GM12878 (cell line): ENCODE results near the gene GLB1L. TPM values are rescaled to one million over a fixed set of nuclear protein-coding genes. Genes with fewer than 3 reads are reported as not detected.

Experiments used
- DPF2 ChIP-seq: fragments of 450-650 bp; IDR thresholded peaks from 2 replicates; pipeline ENCODE4 v1.6.1; 2017; ENCODE audit warnings: mild to moderate bottlenecking
- EED ChIP-seq: sonication (generic); IDR thresholded peaks from 2 replicates; pipeline ENCODE4 v1.6.1; 2016; ENCODE audit warnings: antibody characterized with exemption, low read depth
- STAT1 ChIP-seq: fragments of 450-650 bp; conservative IDR thresholded peaks from 2 replicates; pipeline ENCODE4 v1.6.1; 2014; ENCODE audit warnings: antibody characterized with exemption, mild to moderate bottlenecking
- WRNIP1 ChIP-seq: IDR thresholded peaks from 2 replicates; pipeline ENCODE4 v1.6.1; 2011; ENCODE audit warnings: low read depth, low read length, improper control_type of control experiment, borderline replicate concordance
- polyA plus RNA-seq, 11 experiments: library from polyadenylated mRNA; depleted of rRNA in 4 of 11; unstranded in 6 of 11; stranded (reverse) in 5 of 11; fragments of >200 nt; fragmentation: Nextera tagmentation in 4 of 11; fragmentation: Illumina TruSeq in 1 of 11; extraction: Ambion mirVana in 4 of 11; extraction: Trizol in 1 of 11; gene quantifications; 1 replicate in 1 of 11; 2 replicates in 10 of 11; pipeline versions ENCODE4 v1.2.1 to v1.2.3, GENCODE V29; 2011 to 2016; ENCODE audit warnings: inconsistent platforms in 2 of 11, missing spikeins in 2 of 11, low read depth in 1 of 11
- total RNA-seq, 4 experiments: library from RNA; depleted of rRNA in 3 of 4; stranded (reverse); fragments of >200 nt in 3 of 4; fragmentation: Illumina TruSeq in 1 of 4; extraction: Trizol in 1 of 4; gene quantifications; 2 replicates each; pipeline versions ENCODE4 v1.2.1 to v1.2.3, GENCODE V29; 2013 to 2021
- TF ChIP-seq, protein P1 (sequence below): fragments of 450-650 bp; formaldehyde crosslinking; IDR thresholded peaks from 2 replicates; pipeline ENCODE4 v1.4.0; 2020; ENCODE audit warnings: mild to moderate bottlenecking, moderate library complexity
- TF ChIP-seq, protein P2 (sequence below): IDR thresholded peaks from 2 replicates; pipeline ENCODE4 v1.6.1; 2011; ENCODE audit warnings: borderline replicate concordance, low read depth, mild to moderate bottlenecking, moderate library complexity, low read length; ENCODE audit not compliant: insufficient read depth, poor library complexity, severe bottlenecking
- TF ChIP-seq, protein P3 (sequence below): IDR thresholded peaks from 2 replicates; pipeline ENCODE4 v1.6.1; 2012; ENCODE audit warnings: low read length, inconsistent platforms

GLB1L gene
- total and polyA plus RNA-seq, 10 of the 15 experiments (the other 5 are each of a cell fraction or from before 2014, with no cell fraction given), result 0.29 to 4.6 (median 2.7) TPM

DNA sequence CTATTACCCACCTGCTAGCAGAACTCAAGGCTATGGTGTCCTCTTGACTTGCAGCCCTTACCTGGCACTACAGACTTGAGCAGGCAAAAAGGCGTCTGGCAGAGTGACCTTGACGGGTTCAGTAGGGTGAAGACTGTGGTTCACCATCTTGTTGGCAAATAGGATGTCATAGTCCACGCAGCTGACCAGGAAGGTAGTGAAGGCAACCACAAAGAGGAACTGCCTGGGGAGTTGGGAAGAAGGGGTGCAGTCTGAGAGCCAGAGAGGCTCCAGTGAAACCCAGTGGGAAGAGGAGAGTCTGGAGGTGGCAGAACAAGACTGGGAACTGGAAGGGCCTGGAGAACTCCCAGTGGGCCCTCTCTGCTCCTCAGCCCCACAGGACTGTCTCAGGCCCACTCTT lies 19.9 kb downstream of the GLB1L start (continued):
- TF ChIP-seq, protein P1, sequence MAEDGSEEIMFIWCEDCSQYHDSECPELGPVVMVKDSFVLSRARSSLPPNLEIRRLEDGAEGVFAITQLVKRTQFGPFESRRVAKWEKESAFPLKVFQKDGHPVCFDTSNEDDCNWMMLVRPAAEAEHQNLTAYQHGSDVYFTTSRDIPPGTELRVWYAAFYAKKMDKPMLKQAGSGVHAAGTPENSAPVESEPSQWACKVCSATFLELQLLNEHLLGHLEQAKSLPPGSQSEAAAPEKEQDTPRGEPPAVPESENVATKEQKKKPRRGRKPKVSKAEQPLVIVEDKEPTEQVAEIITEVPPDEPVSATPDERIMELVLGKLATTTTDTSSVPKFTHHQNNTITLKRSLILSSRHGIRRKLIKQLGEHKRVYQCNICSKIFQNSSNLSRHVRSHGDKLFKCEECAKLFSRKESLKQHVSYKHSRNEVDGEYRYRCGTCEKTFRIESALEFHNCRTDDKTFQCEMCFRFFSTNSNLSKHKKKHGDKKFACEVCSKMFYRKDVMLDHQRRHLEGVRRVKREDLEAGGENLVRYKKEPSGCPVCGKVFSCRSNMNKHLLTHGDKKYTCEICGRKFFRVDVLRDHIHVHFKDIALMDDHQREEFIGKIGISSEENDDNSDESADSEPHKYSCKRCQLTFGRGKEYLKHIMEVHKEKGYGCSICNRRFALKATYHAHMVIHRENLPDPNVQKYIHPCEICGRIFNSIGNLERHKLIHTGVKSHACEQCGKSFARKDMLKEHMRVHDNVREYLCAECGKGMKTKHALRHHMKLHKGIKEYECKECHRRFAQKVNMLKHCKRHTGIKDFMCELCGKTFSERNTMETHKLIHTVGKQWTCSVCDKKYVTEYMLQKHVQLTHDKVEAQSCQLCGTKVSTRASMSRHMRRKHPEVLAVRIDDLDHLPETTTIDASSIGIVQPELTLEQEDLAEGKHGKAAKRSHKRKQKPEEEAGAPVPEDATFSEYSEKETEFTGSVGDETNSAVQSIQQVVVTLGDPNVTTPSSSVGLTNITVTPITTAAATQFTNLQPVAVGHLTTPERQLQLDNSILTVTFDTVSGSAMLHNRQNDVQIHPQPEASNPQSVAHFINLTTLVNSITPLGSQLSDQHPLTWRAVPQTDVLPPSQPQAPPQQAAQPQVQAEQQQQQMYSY (CRISPR knock-in tag), result no peak
- TF ChIP-seq, protein P2, sequence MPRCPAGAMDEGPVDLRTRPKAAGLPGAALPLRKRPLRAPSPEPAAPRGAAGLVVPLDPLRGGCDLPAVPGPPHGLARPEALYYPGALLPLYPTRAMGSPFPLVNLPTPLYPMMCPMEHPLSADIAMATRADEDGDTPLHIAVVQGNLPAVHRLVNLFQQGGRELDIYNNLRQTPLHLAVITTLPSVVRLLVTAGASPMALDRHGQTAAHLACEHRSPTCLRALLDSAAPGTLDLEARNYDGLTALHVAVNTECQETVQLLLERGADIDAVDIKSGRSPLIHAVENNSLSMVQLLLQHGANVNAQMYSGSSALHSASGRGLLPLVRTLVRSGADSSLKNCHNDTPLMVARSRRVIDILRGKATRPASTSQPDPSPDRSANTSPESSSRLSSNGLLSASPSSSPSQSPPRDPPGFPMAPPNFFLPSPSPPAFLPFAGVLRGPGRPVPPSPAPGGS, result no peak
- TF ChIP-seq DPF2 (no peak), EED (no peak), STAT1 (no peak), WRNIP1 (no peak)
- TF ChIP-seq, protein P3, sequence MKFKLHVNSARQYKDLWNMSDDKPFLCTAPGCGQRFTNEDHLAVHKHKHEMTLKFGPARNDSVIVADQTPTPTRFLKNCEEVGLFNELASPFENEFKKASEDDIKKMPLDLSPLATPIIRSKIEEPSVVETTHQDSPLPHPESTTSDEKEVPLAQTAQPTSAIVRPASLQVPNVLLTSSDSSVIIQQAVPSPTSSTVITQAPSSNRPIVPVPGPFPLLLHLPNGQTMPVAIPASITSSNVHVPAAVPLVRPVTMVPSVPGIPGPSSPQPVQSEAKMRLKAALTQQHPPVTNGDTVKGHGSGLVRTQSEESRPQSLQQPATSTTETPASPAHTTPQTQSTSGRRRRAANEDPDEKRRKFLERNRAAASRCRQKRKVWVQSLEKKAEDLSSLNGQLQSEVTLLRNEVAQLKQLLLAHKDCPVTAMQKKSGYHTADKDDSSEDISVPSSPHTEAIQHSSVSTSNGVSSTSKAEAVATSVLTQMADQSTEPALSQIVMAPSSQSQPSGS, result no peak
